ENCODE measurements around the gene MPG.

The MPG gene

GRCh38 chr16:83781-84615 is 6.0 kb downstream of the MPG start:
- no peak for DNase-seq (ENCODE audit: low read depth)

- DNase-seq (ENCODE audit: low read depth), result no peak
Measured at GRCh38 chr16:84718-85406, 6.8 kb downstream of the MPG start.

- DNase-seq (ENCODE audit: low read depth), result no peak
Measured at GRCh38 chr16:85407-85782, 7.4 kb downstream of the MPG start.

DNA sequence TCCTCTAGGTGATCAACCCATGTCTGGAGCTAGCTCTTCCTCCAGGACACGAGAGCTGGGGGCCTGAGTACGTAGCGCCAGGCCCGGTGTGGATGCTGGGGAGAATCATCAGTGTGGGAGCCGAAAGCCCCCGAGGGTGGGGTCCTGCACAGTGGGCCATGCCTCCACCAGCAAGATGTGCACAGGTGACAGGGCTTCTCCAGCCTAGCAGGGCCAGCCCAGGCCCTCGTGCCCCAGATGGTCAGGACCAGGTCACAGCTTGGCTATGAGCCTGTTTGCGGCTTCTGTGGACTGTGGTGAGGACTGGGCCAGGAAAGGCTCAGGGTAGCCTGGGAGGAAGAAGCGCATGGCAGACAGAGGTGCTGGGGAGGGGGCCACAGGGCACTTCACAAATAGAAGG is 7.8 kb downstream of the MPG start:
- no peak for DNase-seq (ENCODE audit: low read depth)

GRCh38 chr16:86483-86952 is 8.5 kb downstream of the MPG start:
- DNase-seq (ENCODE audit: low read depth), result no peak

- no peak for DNase-seq (ENCODE audit: low read depth)
Measured at GRCh38 chr16:88613-89012, 10.6 kb downstream of the MPG start.

GRCh38 chr16:89391-90302 is 11.6 kb downstream of the MPG start:
- DNase-seq (ENCODE audit: low read depth), result no peak

GRCh38 chr16:91484-91883 is 13.5 kb downstream of the MPG start:
- no peak for DNase-seq (ENCODE audit: low read depth)

- no peak for DNase-seq (ENCODE audit: low read depth)
Measured at GRCh38 chr16:92431-93339, 14.7 kb downstream of the MPG start.

DNA sequence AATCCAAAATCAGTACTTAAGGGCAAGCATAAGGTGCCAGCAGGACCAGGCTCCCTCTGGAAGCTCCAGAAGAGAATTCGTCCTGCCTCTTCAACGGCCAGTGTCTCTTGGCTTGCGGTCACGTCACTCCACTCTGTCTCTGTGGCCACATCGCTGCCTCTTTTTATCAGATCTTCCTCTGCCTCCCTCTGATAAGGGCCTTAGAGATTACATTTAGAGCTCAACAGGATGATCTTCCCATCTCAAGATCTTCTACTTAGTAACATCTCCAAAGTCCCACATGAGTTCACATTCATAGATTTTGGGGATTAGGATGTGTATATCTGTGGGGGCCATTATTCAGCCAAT is 16.9 kb downstream of the MPG start:
- no peak for DNase-seq (ENCODE audit: low read depth)

- no peak for DNase-seq (ENCODE audit: low read depth)
Measured at GRCh38 chr16:96935-97381, 18.9 kb downstream of the MPG start.

GRCh38 chr16:97822-98221 is 19.8 kb downstream of the MPG start:
- DNase-seq (ENCODE audit: low read depth), result no peak

- DNase-seq (ENCODE audit: low read depth), result no peak
Measured at GRCh38 chr16:100989-101388, 23.0 kb downstream of the MPG start.

- DNase-seq (ENCODE audit: low read depth), result no peak
Measured at GRCh38 chr16:101586-101985, 23.6 kb downstream of the MPG start.

- DNase-seq (ENCODE audit: low read depth), result no peak
Measured at GRCh38 chr16:102060-102855, 24.2 kb downstream of the MPG start.

DNA sequence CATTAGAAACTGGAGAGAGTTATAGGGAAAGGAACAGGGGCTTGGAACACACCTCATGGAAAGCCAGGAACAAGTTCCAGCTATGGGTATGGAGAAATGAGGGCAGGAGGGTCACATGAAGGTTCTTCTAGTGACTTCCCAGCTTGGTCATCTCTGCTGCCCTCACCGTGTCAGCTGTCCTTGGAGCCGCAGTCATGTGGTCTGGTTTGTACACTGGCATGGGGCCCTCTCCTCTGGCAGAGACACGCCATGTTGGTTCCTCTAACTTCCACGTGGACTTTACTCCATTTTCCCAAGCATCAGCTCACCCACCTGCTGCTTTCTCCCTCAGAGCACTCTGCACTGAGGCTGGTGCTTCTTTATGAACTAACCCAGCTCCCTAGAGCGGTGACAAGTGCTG is 26.3 kb downstream of the MPG start:
- no peak for DNase-seq (ENCODE audit: low read depth)

DNA sequence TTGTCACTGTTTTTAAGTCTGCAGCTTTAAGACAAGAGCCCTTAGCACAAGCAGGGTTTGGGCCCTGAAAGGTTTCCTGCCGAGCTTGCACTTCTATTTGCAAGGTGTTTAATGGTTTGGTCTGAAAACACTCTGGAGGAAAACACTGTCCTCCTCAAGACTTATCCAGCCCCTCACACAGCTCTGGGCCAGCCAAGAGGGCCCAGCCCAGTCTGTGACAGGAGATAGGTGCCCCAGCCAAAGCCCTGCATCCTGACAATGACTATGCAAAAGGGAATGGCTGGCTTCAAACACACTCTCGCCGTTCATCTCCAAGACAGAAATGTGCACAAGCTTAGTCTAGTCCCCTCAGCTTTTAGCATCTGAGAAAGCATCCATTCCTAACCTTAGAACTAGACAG is 26.9 kb downstream of the MPG start:
- no peak for DNase-seq (ENCODE audit: low read depth)

GRCh38 chr16:105521-105920 is 27.5 kb downstream of the MPG start:
- no peak for DNase-seq (ENCODE audit: low read depth)

DNA sequence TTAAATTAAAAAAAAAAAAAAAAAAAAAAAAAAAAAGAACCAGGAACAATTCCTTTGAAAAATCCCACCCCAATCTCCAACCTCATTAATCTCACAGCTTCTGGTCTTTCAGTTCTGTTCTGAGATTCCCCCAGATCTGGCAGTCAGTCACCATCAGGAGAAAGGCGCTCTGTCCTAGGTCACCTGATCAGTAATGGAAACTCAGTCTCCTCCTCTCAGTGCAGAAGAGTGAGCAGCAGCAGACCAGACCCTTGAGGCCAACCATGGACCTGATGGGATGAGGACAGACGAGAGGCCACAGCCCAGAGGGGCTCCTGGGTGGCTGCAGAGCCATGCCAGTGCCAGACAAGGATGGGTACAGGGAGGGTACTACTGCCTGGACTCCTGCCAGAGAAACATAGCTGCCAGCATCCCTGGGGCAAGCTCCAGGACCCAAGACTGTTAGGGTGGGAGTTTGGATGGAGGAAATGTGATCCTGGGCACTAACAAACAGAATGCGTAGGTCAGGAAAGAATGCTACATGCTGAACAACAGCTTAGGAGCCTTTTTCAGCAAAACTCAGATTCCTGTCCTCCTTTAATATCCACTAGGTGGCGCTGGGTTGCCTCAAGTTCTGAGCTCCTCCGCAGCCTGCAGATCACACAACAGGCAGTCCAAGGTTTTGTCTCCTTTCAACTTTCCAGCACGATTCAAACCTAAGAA is 28.7 kb downstream of the MPG start:
- no peak for DNase-seq (ENCODE audit: low read depth)

Data from HS-27A (cell line).